Stimulated activated CD8-positive, alpha-beta memory T cell treated with anti-CD3 and anti-CD28 coated beads, Interleukin-12 subunit alpha, Interleukin-12 subunit beta, amount 100 ng/mL, for 1 hour (primary cell): ENCODE measurements around the gene ENPP3.
"Not testable (repeated sequence)": the region's sequence is repeated elsewhere in the genome, so short reads cannot be mapped to it uniquely, and the experiment has no call there.

ENCODE experiments used
- DNase-seq: peaks from one replicate; pipeline ENCODE4 v3.0.0-alpha.2; 2020; ENCODE audit warnings: low read depth

ENPP3 gene

GRCh38 chr6:131685266-131685780, 48.2 kb downstream of the ENPP3 start:
- no peak for DNase-seq

- no peak for DNase-seq
Observed at GRCh38 chr6:131687022-131687421, 49.9 kb downstream of the ENPP3 start.

- DNase-seq = no peak
Observed at GRCh38 chr6:131688286-131688685, 51.2 kb downstream of the ENPP3 start.

- DNase-seq = no peak
Observed at GRCh38 chr6:131692031-131692430, 54.9 kb downstream of the ENPP3 start.

GRCh38 chr6:131692589-131692988, 55.5 kb downstream of the ENPP3 start:
- DNase-seq = no peak

GRCh38 chr6:131693384-131693783, 56.3 kb downstream of the ENPP3 start:
- no peak for DNase-seq

GRCh38 chr6:131694832-131695426, 57.8 kb downstream of the ENPP3 start:
- no peak for DNase-seq

GRCh38 chr6:131696956-131697355, 59.9 kb downstream of the ENPP3 start:
- no peak for DNase-seq

GRCh38 chr6:131700851-131701250, 63.7 kb downstream of the ENPP3 start:
- DNase-seq = not testable (repeated sequence)

- not testable (repeated sequence) for DNase-seq
Observed at GRCh38 chr6:131703905-131704304, 66.8 kb downstream of the ENPP3 start.

GRCh38 chr6:131710917-131711316, 73.8 kb downstream of the ENPP3 start, which contains the start of gene CTAGE9:
TSS of gene CTAGE9 (minus strand) at chr6:131711017. CDS start at chr6:131711017, 0 bp downstream.
- not testable (repeated sequence) for DNase-seq

GRCh38 chr6:131715567-131715966, 78.5 kb downstream of the ENPP3 start:
- DNase-seq = not testable (repeated sequence)

- DNase-seq = no peak
Observed at GRCh38 chr6:131717836-131718542, 80.9 kb downstream of the ENPP3 start.

GRCh38 chr6:131721161-131721560, 84.1 kb downstream of the ENPP3 start:
- no peak for DNase-seq

GRCh38 chr6:131724114-131724513, 87.0 kb downstream of the ENPP3 start:
- DNase-seq = no peak

GRCh38 chr6:131727467-131727866, 90.4 kb downstream of the ENPP3 start:
- no peak for DNase-seq

GRCh38 chr6:131727868-131728267, 90.8 kb downstream of the ENPP3 start:
- no peak for DNase-seq

GRCh38 chr6:131728296-131728939, 91.3 kb downstream of the ENPP3 start:
- DNase-seq = no peak

- no peak for DNase-seq
Observed at GRCh38 chr6:131729550-131729949, 92.4 kb downstream of the ENPP3 start.

GRCh38 chr6:131730264-131730663, 93.2 kb downstream of the ENPP3 start:
- no peak for DNase-seq

GRCh38 chr6:131731224-131731623, 94.1 kb downstream of the ENPP3 start:
- no peak for DNase-seq

GRCh38 chr6:131733376-131734016, 96.4 kb downstream of the ENPP3 start:
- no peak for DNase-seq
